BLaER1 treated with 17β-estradiol and CSF1 and Interleukin-3, amounts not matched to agents 10 nM and 100 nM (cell line): ENCODE data around the gene ZBTB42.
A peak's percentile ranks its signal among the peaks of the same experiment; 100 is the strongest.
"Not testable (repeated sequence)": the region's sequence is repeated elsewhere in the genome, so short reads cannot be mapped to it uniquely, and the experiment has no call there.

Experiments used
- H3K27ac ChIP-seq, 11 experiments: shearing (Covaris generic); formaldehyde crosslinking; 2 replicates each; pipeline ENCODE4 v1.8.1; 2022
- H3K27me3 ChIP-seq, 11 experiments: shearing (Covaris generic); formaldehyde crosslinking; 2 replicates each; pipeline ENCODE4 v1.8.1; 2022
- H3K36me3 ChIP-seq, 11 experiments: shearing (Covaris generic); formaldehyde crosslinking; 2 replicates each; pipeline ENCODE4 v1.8.1; 2022
- H3K4me1 ChIP-seq, 10 experiments: shearing (Covaris generic); formaldehyde crosslinking; 2 replicates each; pipeline ENCODE4 v1.8.1; 2022
- H3K4me2 ChIP-seq, 11 experiments: shearing (Covaris generic); formaldehyde crosslinking; 2 replicates each; pipeline ENCODE4 v1.8.1; 2022
- H3K4me3 ChIP-seq, 10 experiments: shearing (Covaris generic); formaldehyde crosslinking; 2 replicates each; pipeline ENCODE4 v1.8.1; 2022
- H3K9ac ChIP-seq, 11 experiments: shearing (Covaris generic); formaldehyde crosslinking; 2 replicates each; pipeline ENCODE4 v1.8.1; 2022
- H3K9me3 ChIP-seq, 11 experiments: shearing (Covaris generic); formaldehyde crosslinking; replicated peaks in 1 of 11; 2 replicates each; pipeline ENCODE4 v1.8.1; 2022
- H4K20me1 ChIP-seq, 11 experiments: shearing (Covaris generic); formaldehyde crosslinking; 2 replicates each; pipeline ENCODE4 v1.8.1; 2022
- Cebpa-rat ChIP-seq, 11 experiments: shearing (Covaris generic); IDR thresholded peaks; 2 replicates each; pipeline ENCODE4 v1.8.1; 2022

Gene ZBTB42

GRCh38 chr14:104821971-104822608 is 21.2 kb downstream of the ZBTB42 start:
- Histone ChIP-seq H3K4me1 (peaks cover 6 to 17% (median 15%) of the 10 kb centered on the region in 10 experiments), H3K27ac (no peak overlapping the region), H3K9me3 (peaks cover 0 to 18% (median 8%) of the 10 kb centered on the region in 11 experiments; a peak in 12 of 22 replicates), H3K36me3 (peaks cover 0 to 12% (median 9%) of the 10 kb centered on the region in 11 experiments; a peak in 12 of 22 replicates), H3K27me3 (peaks cover 5 to 21% (median 16%) of the 10 kb centered on the region in 11 experiments; a peak in 21 of 22 replicates), H3K9ac (0 out of 22 replicates have a peak overlapping the region, but pooled peaks of 1 of the 11 experiments have one; percentile 18), H3K4me2 (no peak overlapping the region), H3K4me3 (no peak overlapping the region), H4K20me1 (peaks cover 0 to 2% (median under 1%) of the 10 kb centered on the region in 11 experiments; a peak in 5 of 22 replicates)
- TF ChIP-seq Cebpa-rat (IDR thresholded peaks at IDR 0.05) = no peak

GRCh38 chr14:104822821-104823615 is 22.1 kb downstream of the ZBTB42 start:
- no peak overlapping the region for H3K9ac ChIP-seq
- H3K4me3 ChIP-seq = no peak overlapping the region
- peaks cover 0 to 7% (median 4%) of the 10 kb centered on the region in 11 experiments; a peak in 7 of 22 replicates for H4K20me1 ChIP-seq
- no peak overlapping the region for H3K4me2 ChIP-seq
- H3K36me3 ChIP-seq = peaks cover 0 to 8% (median 6%) of the 10 kb centered on the region in 11 experiments; a peak in 12 of 22 replicates
- H3K4me1 ChIP-seq = peaks cover 10 to 20% (median 18%) of the 10 kb centered on the region in 10 experiments; a peak in 19 of 20 replicates
- peaks cover 5 to 26% (median 19%) of the 10 kb centered on the region in 11 experiments; a peak in 21 of 22 replicates for H3K27me3 ChIP-seq
- H3K9me3 ChIP-seq = peaks cover 0 to 12% (median 4%) of the 10 kb centered on the region in 11 experiments; a peak in 12 of 22 replicates
- no peak overlapping the region for H3K27ac ChIP-seq
- TF ChIP-seq Cebpa-rat (IDR thresholded peaks at IDR 0.05) = no peak

GRCh38 chr14:104824353-104824997 is 23.6 kb downstream of the ZBTB42 start:
- H4K20me1 ChIP-seq = peaks cover 0 to 7% (median 4%) of the 10 kb centered on the region in 11 experiments; a peak in 7 of 22 replicates
- no peak overlapping the region for H3K4me3 ChIP-seq
- peaks cover 5 to 26% (median 19%) of the 10 kb centered on the region in 11 experiments; a peak in 21 of 22 replicates for H3K27me3 ChIP-seq
- no peaks in the 10 kb centered on the region; a peak in 4 of 22 replicates for H3K36me3 ChIP-seq
- peaks cover 10 to 21% (median 18%) of the 10 kb centered on the region in 10 experiments; a peak in 19 of 20 replicates for H3K4me1 ChIP-seq
- no peak overlapping the region for H3K27ac ChIP-seq
- peaks cover 0 to 10% (median 0%) of the 10 kb centered on the region in 11 experiments; a peak in 6 of 22 replicates for H3K9me3 ChIP-seq
- no peak overlapping the region for H3K9ac ChIP-seq
- no peak overlapping the region for H3K4me2 ChIP-seq
- no peak for TF ChIP-seq Cebpa-rat (IDR thresholded peaks at IDR 0.05)

- Histone ChIP-seq H3K4me3 (peak overlapping the region; percentile 61 to 74 (median 64)), H3K9ac (peak overlapping the region; percentile 53 to 78 (median 69); a peak in 19 of 22 replicates), H3K36me3 (no peaks in the 10 kb centered on the region; a peak in 3 of 22 replicates), H3K4me1 (peaks cover 10 to 21% (median 18%) of the 10 kb centered on the region in 10 experiments; a peak in 19 of 20 replicates), H3K27ac (peak overlapping the region in 1 of 11 experiments; percentile 46; a peak in 2 of 22 replicates), H3K27me3 (peaks cover 5 to 26% (median 19%) of the 10 kb centered on the region in 11 experiments; a peak in 21 of 22 replicates), H4K20me1 (peaks cover 0 to 7% (median 4%) of the 10 kb centered on the region in 11 experiments; a peak in 7 of 22 replicates), H3K4me2 (peak overlapping the region; percentile 90 to 100 (median 98)), H3K9me3 (peaks cover 0 to 10% (median 0%) of the 10 kb centered on the region in 11 experiments; a peak in 6 of 22 replicates)
- no peak for TF ChIP-seq Cebpa-rat (IDR thresholded peaks at IDR 0.05)
Measured at GRCh38 chr14:104826189-104826860, 25.4 kb downstream of the ZBTB42 start.

GRCh38 chr14:104826861-104827176 is 25.9 kb downstream of the ZBTB42 start:
- peaks cover 10 to 21% (median 18%) of the 10 kb centered on the region in 10 experiments; a peak in 19 of 20 replicates for H3K4me1 ChIP-seq
- H3K4me3 ChIP-seq = peak overlapping the region in 6 of 10 experiments; percentile 38 to 66 (median 61); a peak in 12 of 20 replicates
- no peaks in the 10 kb centered on the region; a peak in 2 of 22 replicates for H3K36me3 ChIP-seq
- peak overlapping the region; percentile 69 to 99 (median 90) for H3K4me2 ChIP-seq
- H3K9me3 ChIP-seq = peaks cover 0 to 10% (median 0%) of the 10 kb centered on the region in 11 experiments; a peak in 6 of 22 replicates
- peak overlapping the region in 6 of 11 experiments; percentile 0 to 44 (median 18); a peak in 3 of 22 replicates for H3K9ac ChIP-seq
- peaks cover 5 to 26% (median 19%) of the 10 kb centered on the region in 11 experiments; a peak in 21 of 22 replicates for H3K27me3 ChIP-seq
- TF ChIP-seq Cebpa-rat (IDR thresholded peaks at IDR 0.05) = no peak
- H4K20me1 ChIP-seq = peaks cover 0 to 7% (median 4%) of the 10 kb centered on the region in 11 experiments; a peak in 7 of 22 replicates
- H3K27ac ChIP-seq = no peak overlapping the region

- peak overlapping the region; percentile 69 to 99 (median 90) for H3K4me2 ChIP-seq
Measured at GRCh38 chr14:104827177-104828055, 26.5 kb downstream of the ZBTB42 start.

GRCh38 chr14:104830781-104831180 is 29.9 kb downstream of the ZBTB42 start:
- Histone ChIP-seq H3K4me3 (no peak overlapping the region), H3K9ac (no peak overlapping the region), H3K9me3 (no peaks in the 10 kb centered on the region), H3K4me1 (peaks cover 10 to 16% (median 14%) of the 10 kb centered on the region in 10 experiments; a peak in 19 of 20 replicates), H3K4me2 (no peak overlapping the region), H3K36me3 (no peaks in the 10 kb centered on the region), H3K27me3 (peaks cover 2 to 13% (median 9%) of the 10 kb centered on the region in 11 experiments; a peak in 20 of 22 replicates), H3K27ac (no peak overlapping the region), H4K20me1 (peaks cover 0 to 7% (median 4%) of the 10 kb centered on the region in 11 experiments; a peak in 7 of 22 replicates)
- TF ChIP-seq Cebpa-rat (IDR thresholded peaks at IDR 0.05) = no peak

More at GRCh38 chr14:104827177-104828055, 26.5 kb downstream of the ZBTB42 start:
- peaks cover 5 to 26% (median 19%) of the 10 kb centered on the region in 11 experiments; a peak in 21 of 22 replicates for H3K27me3 ChIP-seq
- peaks cover 0 to 10% (median 0%) of the 10 kb centered on the region in 11 experiments; a peak in 6 of 22 replicates for H3K9me3 ChIP-seq
- H3K4me1 ChIP-seq = peaks cover 10 to 21% (median 18%) of the 10 kb centered on the region in 10 experiments; a peak in 19 of 20 replicates
- H3K4me3 ChIP-seq = peak overlapping the region in 6 of 10 experiments; percentile 38 to 66 (median 61); a peak in 12 of 20 replicates
- peak overlapping the region in 6 of 11 experiments; percentile 0 to 44 (median 18); a peak in 3 of 22 replicates for H3K9ac ChIP-seq
- H3K27ac ChIP-seq = no peak overlapping the region
- H4K20me1 ChIP-seq = peaks cover 0 to 7% (median 4%) of the 10 kb centered on the region in 11 experiments; a peak in 7 of 22 replicates
- no peaks in the 10 kb centered on the region for H3K36me3 ChIP-seq
- no peak for TF ChIP-seq Cebpa-rat (IDR thresholded peaks at IDR 0.05)

GRCh38 chr14:104836171-104836935 is 35.5 kb downstream of the ZBTB42 start:
- not testable (repeated sequence) for H3K27ac ChIP-seq, H3K9ac ChIP-seq, H3K9me3 ChIP-seq, H3K4me2 ChIP-seq, H4K20me1 ChIP-seq, H3K36me3 ChIP-seq, H3K4me3 ChIP-seq, H3K4me1 ChIP-seq, H3K27me3 ChIP-seq
